ENCODE measurements around the gene MSTN.

DNA sequence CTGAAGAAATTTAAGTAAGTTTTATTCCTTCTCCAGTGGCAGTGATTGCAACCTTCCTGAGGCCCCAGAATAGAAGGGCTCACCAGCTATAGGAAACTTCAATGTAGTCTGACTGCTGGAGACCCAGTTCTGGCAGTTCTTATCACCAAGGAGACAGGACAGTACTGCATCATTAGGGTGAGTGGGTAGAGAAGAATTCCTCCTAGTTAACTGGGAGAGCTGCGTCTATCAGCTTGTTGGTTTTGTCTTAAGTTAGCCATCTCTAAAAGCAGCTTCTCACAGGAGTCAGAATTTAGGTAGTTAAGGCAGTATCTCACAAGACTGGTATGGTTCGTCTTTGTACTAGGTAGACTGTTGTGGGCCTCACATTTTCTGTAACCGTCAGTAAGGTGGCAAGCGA, 3.3 kb upstream of the MSTN start:
- TF ChIP-seq, protein P1, sequence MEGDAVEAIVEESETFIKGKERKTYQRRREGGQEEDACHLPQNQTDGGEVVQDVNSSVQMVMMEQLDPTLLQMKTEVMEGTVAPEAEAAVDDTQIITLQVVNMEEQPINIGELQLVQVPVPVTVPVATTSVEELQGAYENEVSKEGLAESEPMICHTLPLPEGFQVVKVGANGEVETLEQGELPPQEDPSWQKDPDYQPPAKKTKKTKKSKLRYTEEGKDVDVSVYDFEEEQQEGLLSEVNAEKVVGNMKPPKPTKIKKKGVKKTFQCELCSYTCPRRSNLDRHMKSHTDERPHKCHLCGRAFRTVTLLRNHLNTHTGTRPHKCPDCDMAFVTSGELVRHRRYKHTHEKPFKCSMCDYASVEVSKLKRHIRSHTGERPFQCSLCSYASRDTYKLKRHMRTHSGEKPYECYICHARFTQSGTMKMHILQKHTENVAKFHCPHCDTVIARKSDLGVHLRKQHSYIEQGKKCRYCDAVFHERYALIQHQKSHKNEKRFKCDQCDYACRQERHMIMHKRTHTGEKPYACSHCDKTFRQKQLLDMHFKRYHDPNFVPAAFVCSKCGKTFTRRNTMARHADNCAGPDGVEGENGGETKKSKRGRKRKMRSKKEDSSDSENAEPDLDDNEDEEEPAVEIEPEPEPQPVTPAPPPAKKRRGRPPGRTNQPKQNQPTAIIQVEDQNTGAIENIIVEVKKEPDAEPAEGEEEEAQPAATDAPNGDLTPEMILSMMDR (IDR thresholded peaks at IDR 0.05): no peak
- TF ChIP-seq ZNF416 (CRISPR knock-in tag; IDR thresholded peaks at IDR 0.05) (no peak), ESRRA (CRISPR knock-in tag; IDR thresholded peaks at IDR 0.05; ENCODE audit: borderline replicate concordance) (no peak), CREB1 (CRISPR knock-in tag; IDR thresholded peaks at IDR 0.05) (no peak), MYBL2 (CRISPR knock-in tag; IDR thresholded peaks at IDR 0.05) (no peak)
- TF ChIP-seq, protein P2, sequence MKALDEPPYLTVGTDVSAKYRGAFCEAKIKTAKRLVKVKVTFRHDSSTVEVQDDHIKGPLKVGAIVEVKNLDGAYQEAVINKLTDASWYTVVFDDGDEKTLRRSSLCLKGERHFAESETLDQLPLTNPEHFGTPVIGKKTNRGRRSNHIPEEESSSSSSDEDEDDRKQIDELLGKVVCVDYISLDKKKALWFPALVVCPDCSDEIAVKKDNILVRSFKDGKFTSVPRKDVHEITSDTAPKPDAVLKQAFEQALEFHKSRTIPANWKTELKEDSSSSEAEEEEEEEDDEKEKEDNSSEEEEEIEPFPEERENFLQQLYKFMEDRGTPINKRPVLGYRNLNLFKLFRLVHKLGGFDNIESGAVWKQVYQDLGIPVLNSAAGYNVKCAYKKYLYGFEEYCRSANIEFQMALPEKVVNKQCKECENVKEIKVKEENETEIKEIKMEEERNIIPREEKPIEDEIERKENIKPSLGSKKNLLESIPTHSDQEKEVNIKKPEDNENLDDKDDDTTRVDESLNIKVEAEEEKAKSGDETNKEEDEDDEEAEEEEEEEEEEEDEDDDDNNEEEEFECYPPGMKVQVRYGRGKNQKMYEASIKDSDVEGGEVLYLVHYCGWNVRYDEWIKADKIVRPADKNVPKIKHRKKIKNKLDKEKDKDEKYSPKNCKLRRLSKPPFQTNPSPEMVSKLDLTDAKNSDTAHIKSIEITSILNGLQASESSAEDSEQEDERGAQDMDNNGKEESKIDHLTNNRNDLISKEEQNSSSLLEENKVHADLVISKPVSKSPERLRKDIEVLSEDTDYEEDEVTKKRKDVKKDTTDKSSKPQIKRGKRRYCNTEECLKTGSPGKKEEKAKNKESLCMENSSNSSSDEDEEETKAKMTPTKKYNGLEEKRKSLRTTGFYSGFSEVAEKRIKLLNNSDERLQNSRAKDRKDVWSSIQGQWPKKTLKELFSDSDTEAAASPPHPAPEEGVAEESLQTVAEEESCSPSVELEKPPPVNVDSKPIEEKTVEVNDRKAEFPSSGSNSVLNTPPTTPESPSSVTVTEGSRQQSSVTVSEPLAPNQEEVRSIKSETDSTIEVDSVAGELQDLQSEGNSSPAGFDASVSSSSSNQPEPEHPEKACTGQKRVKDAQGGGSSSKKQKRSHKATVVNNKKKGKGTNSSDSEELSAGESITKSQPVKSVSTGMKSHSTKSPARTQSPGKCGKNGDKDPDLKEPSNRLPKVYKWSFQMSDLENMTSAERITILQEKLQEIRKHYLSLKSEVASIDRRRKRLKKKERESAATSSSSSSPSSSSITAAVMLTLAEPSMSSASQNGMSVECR (CRISPR knock-in tag; IDR thresholded peaks at IDR 0.05; ENCODE audit: borderline replicate concordance): no peak

Data from WTC11 (cell line).